OCI-M2 (cell line): ENCODE results near the gene NDUFS2.

Experiments used
- DNase-seq: peaks from one replicate; lab custom pipeline; 2025; ENCODE audit not compliant: unreplicated experiment; lab: John Stamatoyannopoulos, UW

Gene NDUFS2

DNA sequence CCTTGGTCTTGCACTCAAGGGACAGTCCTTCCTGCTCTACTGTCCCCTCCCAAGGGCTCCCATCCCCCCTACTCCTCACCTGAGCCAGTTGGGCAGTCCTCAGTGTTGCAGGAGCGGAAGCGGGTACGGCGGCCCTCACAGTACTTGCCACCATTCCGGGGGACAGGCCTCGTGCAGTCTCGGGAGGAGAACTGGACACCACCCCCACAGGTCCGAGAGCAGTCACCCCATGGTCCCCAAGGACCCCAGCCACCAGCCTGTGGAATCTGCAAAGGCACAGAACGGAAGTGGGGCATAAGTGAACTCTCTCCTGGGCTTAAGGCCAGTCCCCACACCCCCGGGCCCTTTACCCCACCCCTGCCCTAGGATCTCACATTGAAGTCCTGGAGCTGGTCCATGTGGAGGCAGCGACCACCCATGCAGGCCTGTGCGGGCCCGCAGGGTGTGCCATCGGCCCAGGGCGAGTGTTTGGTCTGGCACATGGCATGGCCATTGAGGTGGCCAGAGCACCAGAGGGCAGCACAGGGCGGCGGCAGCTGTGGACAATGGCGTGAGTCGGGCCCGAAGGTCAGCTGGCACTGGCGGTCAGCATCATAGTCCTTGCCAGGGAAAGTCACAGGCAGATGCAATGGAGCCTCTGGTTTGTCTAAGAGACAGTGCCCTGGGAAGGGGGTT is 8.5 kb upstream of the NDUFS2 start:
- DNase-seq: no peak

DNA sequence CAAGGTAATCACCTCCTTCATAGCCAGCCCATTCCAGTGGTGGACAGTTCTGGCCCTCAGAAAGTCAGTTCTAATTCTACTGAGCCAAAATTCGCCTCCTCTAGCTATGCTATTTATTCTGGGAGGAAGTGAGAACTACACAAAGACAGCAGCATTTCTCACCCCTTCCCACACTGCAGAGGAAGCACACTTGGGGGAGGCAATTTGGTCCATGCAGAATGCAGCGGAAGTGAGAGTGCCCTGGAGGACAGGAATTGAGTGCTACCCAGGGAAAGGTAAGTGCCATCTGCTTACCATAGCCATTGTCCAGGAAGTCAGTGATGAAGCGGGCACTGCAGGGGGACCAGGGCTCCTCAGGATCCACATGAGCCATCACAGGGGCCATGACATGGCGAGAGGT is 7.0 kb upstream of the NDUFS2 start:
- no peak for DNase-seq

DNA sequence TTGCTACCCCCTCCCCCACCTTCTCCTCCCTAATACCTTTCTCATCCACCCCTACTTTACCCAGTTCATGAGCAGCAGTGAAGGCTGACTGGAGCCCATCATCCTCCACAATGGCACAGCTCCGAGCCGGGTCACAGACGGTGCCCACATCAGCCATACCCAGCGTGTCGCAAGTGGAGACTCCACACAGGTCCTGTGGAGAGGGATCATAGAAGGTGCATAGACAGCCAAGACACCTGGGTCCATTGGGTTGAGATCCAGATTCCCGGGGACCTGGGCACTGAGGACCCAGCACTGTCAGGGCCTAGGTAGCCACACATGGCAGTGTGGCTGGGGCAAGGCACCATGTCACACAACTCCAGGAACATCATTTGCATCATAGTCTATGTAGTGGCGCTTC is 6.1 kb upstream of the NDUFS2 start:
- no peak for DNase-seq

DNA sequence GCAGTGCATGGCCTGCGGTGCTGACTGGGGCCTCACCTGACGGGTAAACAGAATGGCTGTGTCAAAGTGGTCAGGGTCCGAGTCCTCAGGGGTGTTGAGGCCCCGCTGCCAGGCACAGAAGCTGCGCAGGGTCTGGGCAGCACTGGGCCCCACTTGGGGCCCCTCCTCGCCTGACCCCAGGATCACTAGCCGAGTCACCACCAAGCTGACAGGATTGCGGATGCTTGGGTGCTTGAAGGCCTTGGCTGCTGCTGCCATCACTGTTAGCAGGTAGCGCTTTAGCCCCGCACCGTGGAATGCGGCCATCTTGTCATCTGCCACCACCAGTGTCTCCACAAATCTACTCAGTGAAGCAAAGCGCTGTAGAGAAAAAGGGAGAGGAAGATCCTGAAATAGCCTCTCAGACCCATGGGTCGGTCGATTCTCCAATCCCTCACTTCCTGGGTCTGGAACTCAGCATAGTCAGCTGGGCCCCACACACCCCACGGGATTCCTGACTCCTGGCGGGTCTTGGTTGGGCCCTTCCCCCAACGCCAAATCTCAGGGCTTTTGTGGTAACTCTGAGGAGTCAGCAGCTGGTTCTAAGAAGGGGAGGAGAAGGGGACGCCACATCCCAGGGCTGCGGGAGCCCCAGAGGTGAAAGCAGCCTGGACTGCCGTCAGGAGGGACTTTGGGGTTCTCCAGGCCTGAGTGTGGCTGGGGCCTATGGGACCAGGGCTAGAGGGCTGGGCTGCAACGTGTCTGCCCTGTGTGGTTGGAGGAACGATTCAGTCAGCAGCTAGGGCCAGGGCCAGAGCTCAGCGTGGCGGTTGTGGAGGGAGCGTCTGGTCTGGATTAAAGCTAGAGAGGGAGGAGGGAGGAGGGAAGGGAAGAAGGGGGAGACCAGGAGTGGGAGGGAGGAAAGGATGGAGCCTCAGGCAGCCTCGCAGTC is 5.4 kb upstream of the NDUFS2 start:
- DNase-seq: no peak

DNA sequence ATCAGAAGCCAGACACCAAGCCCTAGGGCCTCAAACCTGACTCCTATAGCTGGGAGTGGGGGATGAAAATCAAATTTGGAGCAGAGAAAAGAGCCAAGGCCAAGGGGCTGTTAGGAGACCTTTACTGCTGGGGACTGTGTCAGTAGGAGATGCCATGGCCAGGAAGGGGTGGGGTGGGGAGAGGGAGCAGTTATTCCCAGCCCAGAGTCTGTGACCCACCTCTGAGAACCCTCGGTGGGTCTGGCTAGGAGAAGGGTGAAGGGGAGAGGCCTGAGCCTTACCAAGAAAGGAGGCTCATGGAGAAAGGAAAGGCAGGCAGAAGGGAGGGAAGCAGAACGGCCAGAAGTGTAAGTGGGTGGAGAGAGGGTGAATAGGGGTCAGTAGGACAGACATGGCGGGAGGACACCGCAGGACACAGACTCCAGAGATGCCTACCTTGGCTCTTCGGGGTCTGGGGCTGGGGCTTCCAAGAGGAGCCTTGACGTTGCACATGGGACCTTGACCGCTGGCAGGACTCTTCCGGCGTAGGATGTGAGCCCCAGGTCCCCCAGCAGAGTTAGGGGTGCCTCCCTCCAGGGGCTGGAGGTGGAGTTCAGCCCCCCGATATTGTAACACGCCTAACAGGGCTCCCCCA is 4.5 kb upstream of the NDUFS2 start:
- no peak for DNase-seq

DNA sequence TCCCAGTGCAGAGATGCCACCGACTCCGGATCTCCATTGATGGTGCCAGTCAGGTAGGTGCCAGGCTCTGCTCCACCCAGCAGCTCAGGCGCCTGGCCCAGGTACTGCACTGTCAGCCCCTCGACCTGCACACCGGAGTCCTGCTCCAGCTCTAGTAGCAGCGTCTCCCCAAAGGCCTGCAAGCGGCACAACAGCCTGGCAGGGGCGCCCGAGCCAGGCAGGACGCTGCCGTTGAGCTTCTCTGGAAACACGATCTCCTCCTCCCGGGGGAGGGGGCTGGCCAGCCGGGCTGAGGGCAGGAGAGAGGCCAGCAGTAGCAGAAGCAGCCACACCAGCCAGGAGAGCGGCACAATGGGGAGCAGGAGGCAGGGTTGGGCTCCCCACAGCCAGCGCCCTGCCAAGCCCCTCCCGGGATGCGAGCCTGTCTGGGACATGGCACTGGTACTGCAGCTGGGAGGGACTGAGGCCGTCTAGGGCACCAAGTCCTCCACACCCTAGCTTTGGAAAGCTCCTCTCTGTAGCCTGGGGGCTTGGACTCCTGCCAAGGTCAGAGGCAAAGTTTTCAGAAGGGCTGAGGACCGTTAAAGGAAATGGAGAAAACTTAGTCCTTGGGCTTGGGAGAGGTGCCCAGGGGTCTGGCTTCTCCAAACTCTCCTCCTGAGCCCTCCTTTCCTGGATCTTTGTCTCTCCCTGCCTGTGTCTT is 3.8 kb upstream of the NDUFS2 start:
- DNase-seq: no peak

DNA sequence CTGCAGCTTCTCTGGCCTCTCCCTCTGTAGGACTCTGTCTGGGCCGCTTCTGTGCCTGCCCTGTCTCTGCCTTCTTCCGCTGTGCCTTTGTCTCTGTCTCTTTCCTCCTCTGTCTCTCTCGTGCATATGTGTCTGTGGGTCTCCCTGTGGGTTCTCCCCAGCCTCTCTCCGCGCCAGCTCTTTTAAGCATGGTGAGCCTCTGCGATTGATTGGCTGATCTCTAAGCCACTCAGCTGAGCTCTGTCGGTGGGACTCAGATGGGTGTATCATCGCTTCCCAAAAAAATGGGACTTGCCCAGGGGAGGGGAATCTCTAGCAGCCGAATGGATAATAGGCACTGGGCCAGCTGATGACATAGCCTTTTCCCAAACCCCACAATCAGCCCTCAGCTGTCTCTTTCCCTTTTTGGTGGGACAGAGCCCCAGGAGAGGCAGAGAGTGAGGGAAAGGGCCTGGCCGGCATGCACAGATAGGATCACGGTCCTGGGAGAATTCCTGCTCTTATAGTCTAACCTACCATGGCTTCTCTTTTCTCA is 3.2 kb upstream of the NDUFS2 start, which contains the start of gene ADAMTS4:
ADAMTS4 (minus strand) TSS at position 158 of the 535 bp plus-strand sequence. CDS start 427 bp downstream, outside the sequence.
- DNase-seq: no peak

DNA sequence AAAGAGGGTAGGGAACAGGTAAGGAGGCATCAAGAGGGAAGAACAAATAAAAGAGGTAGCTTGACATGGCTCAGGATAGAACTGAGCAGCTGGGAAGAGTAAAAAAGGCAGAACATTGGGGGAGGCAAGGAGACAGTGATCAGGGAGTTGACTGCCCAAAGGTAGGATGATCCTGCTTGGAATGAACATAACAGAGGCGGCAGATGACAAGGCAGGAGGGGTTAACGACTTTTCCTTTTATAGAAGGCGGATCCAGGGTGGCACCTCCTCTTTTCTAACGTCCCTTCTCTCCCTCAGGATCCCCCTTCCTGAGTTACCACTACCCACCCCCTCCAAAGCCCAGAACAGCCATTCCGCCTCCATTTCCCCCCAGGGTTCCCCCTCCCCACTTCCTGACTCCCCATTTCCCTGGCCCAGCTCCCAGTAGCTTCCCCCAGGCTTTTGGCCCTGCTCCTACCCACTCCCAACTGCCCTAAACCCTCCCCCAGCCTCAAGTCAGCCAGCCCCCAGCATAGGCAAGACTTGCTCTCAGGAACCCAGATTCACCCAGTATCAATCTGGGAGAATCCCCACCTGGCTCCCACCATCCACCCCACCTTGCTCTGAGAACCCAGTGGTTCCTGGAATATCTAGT is 2.5 kb upstream of the NDUFS2 start:
- no peak for DNase-seq

DNA sequence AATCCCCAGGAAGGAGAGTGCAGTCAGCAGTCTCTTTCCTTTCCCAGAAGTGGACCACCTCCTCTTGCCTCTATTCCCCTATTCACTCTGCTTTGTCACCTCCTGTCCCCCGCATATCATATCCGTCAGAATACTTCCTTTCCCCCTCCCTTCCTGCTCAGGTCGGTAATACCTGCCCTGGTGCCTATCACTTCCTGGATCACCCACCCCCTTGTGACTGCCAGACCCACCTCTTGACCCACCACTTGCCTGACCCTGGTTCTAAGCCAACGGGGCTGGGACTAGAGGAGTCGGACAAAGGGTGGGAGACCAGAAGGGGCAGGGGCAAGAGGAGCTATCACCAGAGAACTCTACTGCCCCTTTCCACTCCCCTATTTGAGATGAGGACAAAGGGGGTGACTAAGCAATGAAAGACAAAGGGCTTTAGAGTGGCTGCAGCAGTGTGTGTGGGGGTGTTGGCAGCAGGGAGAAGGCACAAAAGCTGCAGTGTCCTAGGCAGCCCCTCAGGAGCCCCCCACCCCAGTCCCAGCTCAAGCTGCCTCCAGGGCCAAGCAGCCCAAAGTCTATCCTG is 1.7 kb upstream of the NDUFS2 start:
- no peak for DNase-seq

DNA sequence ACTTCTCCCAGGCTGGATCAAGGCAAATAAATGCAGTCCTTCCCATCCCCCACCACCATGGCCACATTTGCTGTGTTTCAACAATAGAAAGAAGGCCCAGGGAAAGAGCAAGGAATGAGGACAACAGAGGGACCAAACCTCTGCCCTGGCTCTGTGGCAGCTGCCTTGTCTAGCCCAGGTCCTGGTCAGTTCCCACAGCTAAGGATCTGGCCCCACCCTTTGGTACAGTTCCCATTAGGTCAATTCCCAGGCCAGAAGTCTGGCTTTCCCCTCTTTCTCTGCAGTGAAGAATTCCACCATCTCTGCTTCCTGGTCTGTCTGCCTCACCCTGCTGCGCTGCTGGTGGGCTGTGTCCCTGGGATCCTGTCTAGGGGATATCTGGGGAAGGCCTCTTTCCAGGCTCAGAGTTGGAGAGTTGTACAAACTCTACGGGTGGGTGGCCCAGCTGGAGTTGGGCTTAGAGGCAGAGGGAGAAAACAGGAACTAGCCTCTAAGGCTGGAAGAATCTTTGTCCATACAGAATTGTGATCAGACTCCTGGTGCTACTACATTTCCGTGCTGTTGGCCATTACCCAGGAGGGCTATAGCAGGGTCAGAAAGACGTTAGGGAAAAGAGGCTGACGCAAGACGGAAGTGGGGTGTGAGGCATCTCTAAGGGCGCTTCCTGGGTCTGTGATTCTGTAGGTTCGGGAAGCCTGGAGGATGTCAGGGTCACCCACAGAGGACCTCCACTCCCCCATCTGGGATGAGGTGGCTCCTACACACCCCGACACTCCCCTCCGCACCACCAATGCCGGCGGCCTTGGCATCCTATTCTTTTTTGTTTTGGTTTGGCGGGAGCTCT is 953 bp upstream of the NDUFS2 start:
- DNase-seq: no peak

DNA sequence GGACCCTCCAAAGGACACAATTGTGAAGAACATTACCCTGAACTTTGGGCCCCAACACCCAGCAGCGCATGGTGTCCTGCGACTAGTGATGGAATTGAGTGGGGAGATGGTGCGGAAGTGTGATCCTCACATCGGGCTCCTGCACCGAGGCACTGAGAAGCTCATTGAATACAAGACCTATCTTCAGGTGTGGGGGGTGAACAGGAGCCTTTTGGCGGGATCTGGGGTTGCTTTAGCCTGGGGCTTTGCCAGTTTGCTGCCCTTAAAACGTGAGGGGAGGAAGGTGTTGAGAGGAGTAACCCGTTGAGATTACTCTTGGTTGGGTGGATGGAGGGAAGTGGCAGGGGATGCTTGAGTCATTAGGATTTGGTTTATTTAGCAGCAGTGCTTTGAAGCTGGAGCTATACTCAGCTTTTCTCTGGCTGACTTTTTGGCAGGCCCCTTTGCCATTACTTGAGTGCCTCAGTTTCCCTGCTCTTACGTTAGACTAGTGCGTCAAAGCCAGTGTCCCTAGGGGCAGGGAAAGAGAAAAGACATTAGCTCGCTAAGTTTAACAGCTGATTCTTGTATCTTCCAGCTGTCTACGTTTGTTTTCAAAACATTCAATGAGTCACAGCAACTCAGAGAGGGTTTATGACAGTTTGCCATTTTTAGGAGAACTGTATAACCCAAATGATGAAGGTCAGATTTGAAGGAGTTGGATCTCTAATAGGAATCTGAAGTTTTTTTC is 4.4 kb downstream of the NDUFS2 start:
- no peak for DNase-seq

DNA sequence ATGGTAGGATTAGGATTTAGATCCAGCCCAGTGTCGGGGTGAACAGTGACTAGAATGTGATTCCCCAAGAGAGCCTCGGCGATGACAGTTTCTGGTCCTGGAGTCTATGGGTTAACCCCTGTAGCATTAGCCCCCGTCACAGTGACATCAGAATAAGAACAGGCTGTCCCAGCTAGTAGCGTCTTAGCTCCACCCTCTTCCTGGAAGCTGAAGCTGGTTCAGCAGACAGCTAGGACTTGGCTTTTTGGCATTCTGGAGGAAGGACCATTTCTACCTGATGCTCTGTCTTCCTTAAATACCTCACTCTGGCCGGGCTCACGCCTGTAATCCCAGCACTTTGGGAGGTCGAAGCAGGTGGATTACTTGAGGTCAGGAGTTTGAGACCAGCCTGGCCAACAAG is 5.0 kb downstream of the NDUFS2 start:
- DNase-seq: no peak

DNA sequence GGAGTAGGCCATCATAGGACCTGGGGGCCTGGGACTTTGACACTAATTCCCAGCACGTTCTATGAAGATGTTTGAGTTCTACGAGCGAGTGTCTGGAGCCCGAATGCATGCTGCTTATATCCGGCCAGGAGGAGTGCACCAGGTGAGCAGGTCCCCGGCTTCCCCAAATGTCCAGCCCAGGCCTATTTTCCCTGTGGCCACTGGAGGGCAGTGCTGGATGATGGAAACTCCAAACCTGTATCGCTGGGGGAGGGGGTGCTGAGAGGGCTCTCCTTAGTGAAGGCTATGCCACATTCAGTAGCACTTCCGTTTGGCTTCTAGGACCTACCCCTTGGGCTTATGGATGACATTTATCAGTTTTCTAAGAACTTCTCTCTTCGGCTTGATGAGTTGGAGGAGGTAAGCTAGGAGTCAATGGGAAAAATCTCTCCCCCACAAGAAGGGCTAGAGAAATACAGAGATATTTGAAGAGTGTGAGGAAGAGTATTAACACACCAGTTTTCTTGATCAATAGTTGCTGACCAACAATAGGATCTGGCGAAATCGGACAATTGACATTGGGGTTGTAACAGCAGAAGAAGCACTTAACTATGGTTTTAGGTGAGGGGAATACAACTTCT is 7.7 kb downstream of the NDUFS2 start:
- no peak for DNase-seq

DNA sequence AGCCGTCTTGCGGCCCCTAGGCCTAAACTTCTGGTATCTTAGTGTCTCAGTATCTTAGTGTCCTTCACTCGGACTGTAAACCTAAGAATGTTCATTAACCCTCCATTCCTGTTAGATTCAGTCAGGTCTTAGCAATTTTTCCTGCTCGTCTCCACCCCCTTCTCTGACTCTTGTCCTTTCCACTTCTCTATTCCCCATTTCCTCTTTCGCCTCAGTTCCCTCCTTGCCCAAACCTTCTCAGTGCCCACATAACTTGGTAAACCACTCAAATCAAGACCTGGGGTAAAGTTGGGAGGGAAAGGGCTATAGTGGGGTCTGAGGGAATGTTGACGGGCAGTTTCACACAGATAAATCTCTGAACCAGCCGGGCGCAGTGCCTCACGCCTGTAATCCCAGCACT is 12.2 kb downstream of the NDUFS2 start:
- no peak for DNase-seq

DNA sequence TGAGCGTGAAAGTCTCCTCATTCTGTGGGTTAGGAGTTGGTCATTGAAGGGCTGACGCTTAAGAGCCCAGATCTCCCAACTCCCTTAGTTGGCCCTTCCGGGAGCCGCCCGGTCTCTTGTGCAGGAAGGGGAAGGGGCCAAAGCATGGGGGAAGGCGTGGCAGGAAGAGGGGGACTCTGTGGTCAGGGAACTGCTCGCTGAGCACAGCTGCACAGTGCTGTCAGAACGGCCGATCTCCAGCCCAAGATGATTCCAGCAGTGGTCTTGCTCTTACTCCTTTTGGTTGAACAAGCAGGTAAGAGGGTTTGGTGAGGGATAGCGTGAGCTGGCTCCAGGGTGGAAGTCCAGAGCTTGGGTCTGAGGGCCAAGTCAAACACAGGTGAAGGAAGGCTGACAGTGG is 12.9 kb downstream of the NDUFS2 start, which contains the start of gene FCER1G:
FCER1G (plus strand) TSS at position 220 of the 400 bp plus-strand sequence; CDS start at position 247, 27 bp downstream.
- no peak for DNase-seq

DNA sequence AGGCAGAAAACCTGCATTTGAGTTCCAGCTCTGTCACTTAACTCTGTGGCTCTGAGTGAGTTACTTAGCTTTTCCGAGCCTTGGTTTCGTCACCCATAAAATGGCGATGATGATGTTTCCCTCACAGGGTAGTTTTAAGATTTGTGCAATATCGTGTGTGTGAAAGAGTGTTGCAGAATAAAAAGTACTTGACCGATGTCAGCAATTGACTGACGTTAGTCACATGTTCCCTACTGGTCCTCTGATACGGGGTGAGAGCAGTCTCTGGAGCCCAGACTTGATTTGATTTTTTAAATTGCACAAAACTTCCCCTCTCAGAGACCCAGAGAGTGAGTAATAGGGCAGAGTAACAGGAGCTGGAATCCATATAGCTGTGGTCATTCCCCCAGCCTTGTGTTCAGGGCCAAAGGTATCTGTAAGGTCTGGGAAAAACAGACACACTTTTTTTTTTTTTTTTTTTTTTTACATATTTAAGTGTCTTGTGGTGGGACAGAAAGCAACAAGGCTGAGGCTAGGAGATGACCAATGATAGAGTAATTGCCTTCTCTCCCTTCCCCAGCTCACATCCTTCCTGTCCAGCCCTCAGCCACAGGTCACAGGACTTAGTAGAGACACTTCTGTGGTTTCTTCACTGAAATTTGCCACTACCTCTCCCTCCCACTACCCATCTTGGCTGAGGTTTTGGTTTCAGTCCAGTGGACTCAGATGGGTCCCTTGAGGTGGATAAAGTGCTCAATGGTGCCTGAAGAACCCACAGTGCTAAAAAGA is 15.0 kb downstream of the NDUFS2 start:
- DNase-seq: no peak

DNA sequence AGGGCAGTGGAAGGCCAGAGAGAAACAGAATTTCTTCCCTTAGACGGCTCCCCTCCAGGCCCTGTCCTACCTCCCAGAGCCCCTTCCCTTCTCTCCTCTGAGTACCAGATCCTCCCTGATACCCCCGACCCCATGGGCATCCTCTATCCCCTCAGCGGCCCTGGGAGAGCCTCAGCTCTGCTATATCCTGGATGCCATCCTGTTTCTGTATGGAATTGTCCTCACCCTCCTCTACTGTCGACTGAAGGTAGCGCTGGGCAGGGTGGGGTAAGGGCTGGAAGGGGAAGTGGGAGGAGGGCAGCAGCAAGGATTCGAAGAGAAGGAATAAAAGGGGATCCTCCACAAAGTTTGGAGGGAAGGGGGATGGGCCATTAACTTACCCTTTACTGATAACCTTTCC is 15.7 kb downstream of the NDUFS2 start:
- DNase-seq: no peak
